Fibroblast of skin of abdomen (primary cell): Measurements from ENCODE around the gene INO80.
A peak's percentile ranks its signal among the peaks of the same experiment; 100 is the strongest.
"Not testable (repeated sequence)": the region's sequence is repeated elsewhere in the genome, so short reads cannot be mapped to it uniquely, and the experiment has no call there.

ENCODE experiments used
- DNase-seq: peaks from one replicate; pipeline ENCODE4 v3.0.0-alpha.2; 2013

Gene INO80

DNA sequence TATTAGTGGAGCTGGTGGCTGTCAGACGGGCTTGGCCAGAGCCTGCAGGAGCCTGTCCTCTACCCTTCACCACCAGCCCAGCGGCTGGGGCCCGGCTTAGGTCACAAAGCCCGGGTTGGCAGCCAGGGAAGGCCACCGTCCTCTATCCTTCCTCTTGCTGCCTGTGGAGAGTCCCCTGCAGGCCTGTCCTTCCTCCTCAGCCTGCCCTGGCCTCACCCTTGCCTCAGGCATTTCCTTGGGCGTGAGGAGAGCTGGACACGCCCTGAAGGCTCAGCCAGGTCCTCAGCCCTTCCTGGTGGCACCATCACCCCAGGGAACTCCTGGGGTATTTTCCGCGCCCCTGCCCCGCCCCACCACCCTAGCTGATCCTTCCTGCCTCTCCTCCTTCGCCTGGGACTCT, 155.2 kb downstream of the INO80 start:
- DNase-seq = no peak

- DNase-seq = no peak
Observed at GRCh38 chr15:40960151-40960885, 155.8 kb downstream of the INO80 start.

GRCh38 chr15:40959331-40960141, 156.5 kb downstream of the INO80 start:
- DNase-seq = no peak

GRCh38 chr15:40958723-40959122, 157.4 kb downstream of the INO80 start:
- peak; percentile 10 for DNase-seq

DNA sequence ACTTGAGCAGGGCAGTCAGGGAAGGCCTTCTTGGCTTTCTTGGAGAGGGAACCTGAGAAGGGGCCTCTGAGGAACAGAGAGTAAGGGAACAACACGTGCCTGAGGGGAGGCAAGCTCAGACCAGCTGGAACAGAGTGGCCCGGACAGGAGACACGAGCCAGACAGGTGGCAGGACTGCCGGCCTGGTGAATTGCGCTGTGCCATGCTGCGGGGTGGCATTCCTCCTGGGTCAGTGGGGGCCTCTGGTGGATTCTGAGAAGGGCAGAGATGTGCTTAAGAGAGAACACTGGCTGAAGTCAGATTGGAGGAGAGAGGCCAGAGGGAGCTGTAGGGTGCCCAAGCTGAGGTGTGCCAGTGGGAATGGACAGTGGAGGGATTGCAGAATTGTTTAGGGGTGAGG, 157.9 kb downstream of the INO80 start:
- DNase-seq = no peak

- peak; percentile 42 for DNase-seq
Observed at GRCh38 chr15:40957581-40958051, 158.5 kb downstream of the INO80 start.

DNA sequence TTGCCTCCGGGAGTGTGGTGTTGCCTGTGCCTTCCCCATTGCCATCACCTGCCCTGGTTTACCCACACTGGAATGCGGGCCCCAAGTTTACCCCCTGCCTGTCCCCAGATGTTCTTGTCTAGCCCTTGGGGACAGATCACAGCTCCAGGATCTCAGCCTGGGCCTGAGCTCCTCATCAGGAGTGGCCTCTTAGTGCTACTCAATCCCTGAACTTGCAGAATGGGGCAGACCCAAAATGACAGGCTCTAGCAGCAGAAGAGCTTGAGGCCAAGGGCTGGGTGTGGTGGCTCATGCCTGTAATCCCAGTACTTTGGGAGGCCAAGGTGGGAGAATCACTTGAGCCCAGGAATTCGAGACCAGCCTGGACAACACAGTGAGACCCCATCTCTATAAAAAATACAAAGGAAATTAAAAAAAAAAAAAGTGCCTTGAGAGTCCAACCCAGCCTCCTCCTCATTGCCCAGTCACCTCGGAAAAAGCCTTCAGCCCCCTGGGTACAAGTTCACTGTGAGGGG, 159.0 kb downstream of the INO80 start:
- DNase-seq = no peak

GRCh38 chr15:40956541-40956982, 159.5 kb downstream of the INO80 start:
- no peak for DNase-seq

DNA sequence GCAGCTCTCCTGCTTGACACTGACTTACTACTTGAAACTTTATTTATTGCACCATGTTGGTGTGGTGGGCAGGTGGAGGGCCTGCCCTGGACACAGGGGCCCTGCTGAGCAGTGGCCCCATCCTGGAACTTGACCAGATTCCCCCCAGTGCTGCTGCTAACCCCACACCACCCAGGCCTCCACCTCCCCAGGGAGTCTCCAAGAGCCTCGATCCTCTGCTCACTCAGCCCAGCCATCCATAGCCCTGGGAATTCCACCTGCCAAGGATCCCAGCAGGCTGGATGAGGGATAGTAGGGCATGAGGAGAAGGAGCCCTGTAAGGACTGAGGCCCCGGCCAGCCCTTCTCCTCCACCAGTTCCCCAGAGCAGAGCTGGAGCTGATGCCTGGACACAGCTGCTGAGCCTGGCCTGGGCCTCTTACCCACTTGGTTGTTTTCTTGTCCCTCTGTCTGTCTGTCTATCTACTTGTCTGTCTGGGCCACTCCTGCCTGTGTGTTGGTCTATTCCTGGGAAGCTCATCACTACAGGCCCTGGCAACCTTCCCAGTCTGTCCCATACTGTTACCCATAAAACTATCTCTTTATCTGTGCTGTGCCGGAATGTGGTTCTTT, 160.0 kb downstream of the INO80 start:
- DNase-seq = peak; percentile 28

- DNase-seq = no peak
Observed at GRCh38 chr15:40955141-40955903, 160.8 kb downstream of the INO80 start.

DNA sequence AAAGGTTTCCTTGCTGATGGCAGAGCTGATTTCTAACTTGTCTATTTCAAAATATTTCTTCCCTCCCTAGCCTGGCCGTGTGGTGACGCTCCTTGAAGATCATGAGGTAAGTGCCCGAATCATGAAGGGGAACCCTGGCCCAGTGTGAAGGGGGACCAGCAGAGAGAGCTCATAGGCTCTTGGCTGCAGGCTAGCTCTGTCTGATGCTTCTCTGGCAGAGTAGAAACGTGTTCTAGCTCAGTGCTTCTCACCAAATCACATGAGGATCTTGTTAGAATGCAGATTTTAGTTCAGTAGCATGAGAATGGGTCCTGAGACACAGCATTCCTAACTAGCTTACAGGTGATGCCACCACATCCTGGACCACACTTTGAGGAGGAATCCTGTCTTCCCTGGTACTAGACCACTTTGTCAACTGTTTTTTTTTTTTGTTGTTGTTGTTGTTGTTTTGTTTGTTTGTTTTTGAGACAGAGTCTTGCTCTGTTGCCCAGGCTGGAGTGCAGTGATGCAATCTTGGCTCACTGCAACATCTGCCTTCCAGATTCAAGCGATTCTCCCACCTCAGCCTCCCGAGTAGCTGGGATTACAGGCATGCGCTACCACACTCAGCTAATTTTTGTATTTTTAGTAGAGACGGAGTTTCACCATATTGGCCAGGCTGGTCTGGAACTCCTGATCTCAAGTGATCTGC, 161.8 kb downstream of the INO80 start:
- not testable (repeated sequence) for DNase-seq

- no peak for DNase-seq
Observed at GRCh38 chr15:40953713-40954074, 162.4 kb downstream of the INO80 start.

DNA sequence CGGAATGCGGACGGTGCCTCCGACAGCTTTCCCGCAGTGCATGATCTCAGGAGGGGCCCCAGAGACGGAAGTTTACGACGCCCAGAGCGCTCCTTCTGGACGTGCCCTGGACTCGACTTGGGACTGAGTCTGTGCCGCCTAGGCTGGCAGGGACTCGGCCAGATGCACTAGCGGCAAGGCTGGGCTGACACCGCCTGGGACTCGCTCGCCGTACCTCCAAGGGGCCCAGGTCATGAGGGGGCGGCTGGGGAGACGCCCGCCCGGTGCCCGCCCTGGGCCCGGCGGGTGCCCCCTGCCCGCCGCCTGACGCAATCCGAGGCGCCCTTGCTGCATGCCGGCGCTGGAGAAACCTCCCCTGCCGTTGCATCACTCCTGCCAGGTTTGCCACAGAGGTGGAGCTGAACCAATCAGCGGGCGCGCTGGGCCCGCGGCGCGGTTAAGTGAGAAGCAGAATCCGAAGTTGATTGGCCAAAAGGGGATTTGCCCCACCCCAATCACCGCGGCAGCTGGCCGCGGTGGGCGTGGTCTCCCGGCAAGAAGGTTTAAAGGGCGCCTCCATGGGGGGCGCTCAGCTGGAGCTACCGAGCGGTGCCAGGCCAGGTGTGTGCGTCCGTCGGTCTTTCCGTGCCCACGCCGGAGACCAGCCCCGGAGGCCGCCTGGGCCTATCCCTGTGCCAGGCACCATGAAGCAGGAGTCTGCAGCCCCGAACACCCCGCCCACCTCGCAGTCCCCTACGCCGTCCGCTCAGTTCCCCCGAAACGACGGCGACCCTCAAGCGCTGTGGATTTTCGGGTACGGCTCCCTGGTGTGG, 163.0 kb downstream of the INO80 start, which contains the start of gene CHAC1:
TSS of gene CHAC1 (plus strand) at position 571 of the 812 bp plus-strand sequence. CDS start at position 684, 113 bp downstream.
- DNase-seq = peak; percentile 98

- no peak for DNase-seq
Observed at GRCh38 chr15:40952301-40952900, 163.7 kb downstream of the INO80 start.

GRCh38 chr15:40951764-40952163, 164.3 kb downstream of the INO80 start:
- no peak for DNase-seq

DNA sequence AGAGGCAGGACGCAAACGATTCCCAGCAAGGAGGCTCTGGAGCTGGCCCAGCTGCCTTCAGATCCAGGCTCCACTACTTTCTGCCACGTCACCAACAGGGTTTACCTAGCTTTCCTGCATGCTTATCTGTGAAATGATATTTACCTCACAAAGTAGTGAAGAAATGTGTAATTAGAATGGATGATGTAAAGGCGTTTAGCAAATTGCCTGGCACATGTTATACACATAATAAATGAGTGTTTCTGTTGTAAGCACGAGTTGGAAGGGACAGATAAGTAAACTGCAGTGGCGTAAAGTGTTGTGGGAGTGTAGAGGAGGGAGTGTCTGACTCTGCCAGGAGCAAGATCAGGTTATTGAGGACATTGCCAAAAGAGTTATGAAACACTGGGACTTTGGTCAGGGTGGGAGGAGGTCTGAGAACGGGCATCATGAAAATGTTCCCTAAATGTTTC, 166.3 kb downstream of the INO80 start:
- DNase-seq = no peak

DNA sequence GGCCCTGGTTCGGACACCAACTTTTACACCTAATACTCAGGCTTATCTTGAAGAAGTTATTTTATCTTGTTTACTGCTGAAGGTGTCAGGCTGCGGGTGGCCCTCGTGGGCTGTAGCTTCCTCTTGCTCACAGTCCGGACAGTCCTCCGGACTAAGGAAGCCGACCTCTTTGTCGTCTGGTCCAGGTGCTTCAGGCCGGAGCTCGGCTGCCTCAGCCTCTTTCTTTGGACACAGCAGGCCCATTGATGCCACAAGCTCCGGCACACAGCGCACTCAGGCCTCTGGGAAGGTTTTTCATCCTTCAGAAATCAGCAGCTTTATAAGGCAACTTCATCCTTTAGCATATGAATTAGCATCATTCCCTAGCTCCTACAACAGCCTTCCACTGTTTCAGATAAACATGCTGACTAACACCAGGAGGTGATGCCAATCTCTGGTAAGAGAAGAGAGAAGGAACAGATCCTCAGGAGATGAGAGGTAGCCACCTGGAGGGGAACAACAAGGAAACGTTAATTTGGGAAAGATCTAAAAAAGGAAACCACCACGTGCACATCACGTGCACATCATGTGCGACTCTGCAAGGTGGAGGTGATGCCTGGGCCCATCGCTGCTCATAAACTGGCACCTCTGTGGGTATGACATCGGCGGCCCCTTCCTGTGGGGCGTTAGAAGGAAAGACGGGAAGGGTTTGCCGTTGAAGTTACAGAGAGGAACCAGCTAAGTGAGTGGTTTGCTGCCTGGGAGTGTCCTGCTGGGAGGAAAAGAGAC, 167.2 kb downstream of the INO80 start:
- DNase-seq = no peak

DNA sequence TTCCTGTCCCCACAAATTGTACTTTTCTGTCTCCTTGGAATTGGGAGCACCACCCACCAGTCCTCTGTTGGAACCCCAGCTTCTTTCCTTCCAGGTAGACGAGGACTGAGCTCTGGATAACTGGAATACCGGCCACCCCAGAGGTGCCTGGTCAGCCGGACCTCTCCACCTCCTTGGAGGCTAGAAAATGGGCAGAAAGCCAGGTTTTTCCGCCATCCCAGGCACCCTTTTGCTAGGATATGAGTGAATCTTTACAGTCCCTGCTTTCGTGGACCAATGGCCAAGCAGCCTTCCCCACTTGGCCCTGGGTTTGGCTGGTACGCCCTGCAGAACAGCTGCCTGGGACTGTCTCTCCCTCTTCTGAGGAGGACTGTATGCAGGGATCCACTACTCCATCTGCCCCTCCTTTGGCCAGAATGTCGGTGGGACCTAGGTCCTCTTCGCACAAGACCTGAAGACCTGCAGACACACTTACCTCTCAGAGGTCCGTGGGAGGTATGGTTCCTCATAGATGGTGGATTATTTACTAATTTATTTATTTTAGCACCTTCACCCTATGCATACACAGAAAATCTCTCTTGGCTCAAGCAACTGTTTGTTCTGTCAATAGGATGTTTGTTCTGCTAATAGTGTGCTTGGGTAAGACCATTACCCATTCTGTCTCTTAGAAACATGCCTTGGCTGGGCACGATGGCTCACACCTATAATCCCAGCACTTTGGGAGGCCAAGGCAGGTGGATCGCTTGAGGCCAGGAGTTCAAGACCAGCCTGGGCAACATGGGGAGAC, 171.4 kb downstream of the INO80 start:
- no peak for DNase-seq
